Nasal cavity respiratory epithelium epithelial cell of viscerocranial mucosa (primary cell): Measurements from ENCODE around the gene KRTAP10-4. TPM values are rescaled to one million over a fixed set of nuclear protein-coding genes. Genes with fewer than 3 reads are reported as not detected.

Experiments used
- total RNA-seq: library from RNA; depleted of rRNA; stranded (reverse); fragments of >200 nt; gene quantifications from 2 replicates; pipeline ENCODE4 v1.2.3, GENCODE V29; 2014

The KRTAP10-4 gene
- total RNA-seq: not detected in 2 replicates

DNA sequence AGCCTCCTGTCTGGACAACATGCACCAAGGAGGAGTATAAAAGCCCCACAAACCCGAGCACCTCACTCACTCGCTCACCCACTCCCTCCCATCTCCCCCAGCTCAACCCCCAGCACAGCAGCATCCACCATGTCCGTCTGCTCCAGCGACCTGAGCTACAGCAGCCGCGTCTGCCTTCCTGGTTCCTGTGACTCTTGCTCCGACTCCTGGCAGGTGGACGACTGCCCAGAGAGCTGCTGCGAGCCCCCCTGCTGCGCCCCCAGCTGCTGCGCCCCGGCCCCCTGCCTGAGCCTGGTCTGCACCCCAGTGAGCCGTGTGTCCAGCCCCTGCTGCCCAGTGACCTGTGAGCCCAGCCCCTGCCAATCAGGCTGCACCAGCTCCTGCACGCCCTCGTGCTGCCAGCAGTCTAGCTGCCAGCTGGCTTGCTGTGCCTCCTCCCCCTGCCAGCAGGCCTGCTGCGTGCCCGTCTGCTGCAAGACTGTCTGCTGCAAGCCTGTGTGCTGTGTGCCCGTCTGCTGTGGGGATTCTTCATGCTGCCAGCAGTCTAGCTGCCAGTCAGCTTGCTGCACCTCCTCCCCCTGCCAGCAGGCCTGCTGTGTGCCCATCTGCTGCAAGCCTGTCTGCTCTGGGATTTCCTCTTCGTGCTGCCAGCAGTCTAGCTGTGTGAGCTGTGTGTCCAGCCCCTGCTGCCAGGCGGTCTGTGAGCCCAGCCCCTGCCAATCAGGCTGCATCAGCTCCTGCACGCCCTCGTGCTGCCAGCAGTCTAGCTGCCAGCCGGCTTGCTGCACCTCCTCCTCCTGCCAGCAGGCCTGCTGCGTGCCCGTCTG lies at the start of gene KRTAP10-4:
Gene KRTAP10-4, plus strand, starts transcription at position 100 of the 827 bp plus-strand sequence. Its CDS starts 30 bp downstream, at position 130.

GRCh38 chr21:44539991-44540666 lies 33.4 kb upstream of the KRTAP10-4 start, which contains the start of gene KRTAP10-1:
TSS of gene KRTAP10-1 (minus strand) at chr21:44540195. CDS start at chr21:44540150, 45 bp downstream.

GRCh38 chr21:44551340-44551961 lies 22.1 kb upstream of the KRTAP10-4 start, which contains the start of gene KRTAP10-2:
TSS of gene KRTAP10-2 (minus strand) at chr21:44551505. CDS start at chr21:44551458, 47 bp downstream.

DNA sequence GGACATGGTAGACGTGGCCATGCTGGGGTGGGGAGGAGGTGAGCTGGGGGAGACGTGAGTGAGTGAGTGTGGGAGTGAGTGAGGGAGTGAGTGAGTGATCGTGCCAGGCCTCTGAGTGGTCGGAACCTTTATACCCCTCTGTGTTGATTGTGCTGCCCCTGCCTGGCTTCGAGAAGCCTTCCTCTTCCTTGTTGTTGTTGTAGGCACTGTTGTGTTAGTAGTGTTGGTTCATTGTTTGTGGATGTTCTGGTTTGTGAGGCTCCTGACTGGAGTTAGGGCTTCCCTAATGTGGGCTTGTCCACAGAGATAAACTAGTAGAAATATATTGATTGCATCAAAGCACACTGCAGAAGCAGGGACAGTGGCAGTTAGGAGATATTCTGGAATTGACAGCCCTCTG lies 14.8 kb upstream of the KRTAP10-4 start, which contains the start of gene KRTAP10-3:
Gene KRTAP10-3, minus strand, starts transcription at position 101 of the 400 bp plus-strand sequence. Its CDS starts 80 bp downstream, at position 21.

GRCh38 chr21:44580231-44580821 lies 6.8 kb downstream of the KRTAP10-4 start, which contains the start of gene KRTAP10-5:
TSS of gene KRTAP10-5 (minus strand) at chr21:44580604. CDS start at chr21:44580578, 26 bp downstream.

GRCh38 chr21:44592446-44593311 lies 19.1 kb downstream of the KRTAP10-4 start, which contains the start of gene KRTAP10-6:
TSS of gene KRTAP10-6 (minus strand) at chr21:44592505. CDS start at chr21:44592484, 21 bp downstream.

GRCh38 chr21:44600118-44600978 lies 26.8 kb downstream of the KRTAP10-4 start, which contains the start of gene KRTAP10-7:
TSS of gene KRTAP10-7 (plus strand) at chr21:44600597. CDS start at chr21:44600622, 25 bp downstream.

DNA sequence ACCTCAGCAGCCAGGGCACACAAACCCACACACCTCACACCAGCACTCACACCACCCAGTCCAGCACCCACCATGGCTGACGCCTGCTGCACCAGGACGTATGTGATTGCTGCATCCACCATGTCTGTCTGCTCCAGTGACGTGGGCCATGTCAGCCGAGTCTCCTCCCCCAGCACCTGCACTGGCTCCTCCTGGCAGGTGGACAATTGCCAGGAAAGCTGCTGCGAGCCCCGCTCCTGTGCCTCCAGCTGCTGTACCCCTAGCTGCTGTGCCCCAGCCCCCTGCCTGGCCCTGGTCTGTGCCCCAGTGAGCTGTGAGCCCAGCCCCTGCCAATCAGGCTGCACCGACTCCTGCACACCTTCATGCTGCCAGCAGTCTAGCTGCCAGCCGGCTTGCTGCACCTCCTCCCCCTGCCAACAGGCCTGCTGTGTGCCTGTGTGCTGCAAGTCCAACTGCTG lies 38.5 kb downstream of the KRTAP10-4 start, which contains the start of gene KRTAP10-8:
Gene KRTAP10-8, plus strand, starts transcription at position 51 of the 458 bp plus-strand sequence. Its CDS starts 22 bp downstream, at position 73.

Other genes with a start within 250 kb of the KRTAP10-4 start
- gene CFAP410, start 234.3 kb upstream of the KRTAP10-4 start, total RNA-seq: 4.1 and 4.8 TPM in 2 replicates
- 0.14 TPM in 1 of 2 replicates, not detected in the other for gene TRPM2, start 220.1 kb upstream of the KRTAP10-4 start, total RNA-seq
- 0.34 and 1.4 TPM in 2 replicates for gene LRRC3, start 118.2 kb upstream of the KRTAP10-4 start, total RNA-seq
- gene KRTAP10-1, start 33.5 kb upstream of the KRTAP10-4 start, total RNA-seq: not detected in 2 replicates
- not detected in 2 replicates for gene KRTAP10-2, start 22.2 kb upstream of the KRTAP10-4 start, total RNA-seq
- gene KRTAP10-3, start 14.9 kb upstream of the KRTAP10-4 start, total RNA-seq: not detected in 2 replicates
- not detected in 2 replicates for gene KRTAP10-5, start 6.9 kb downstream of the KRTAP10-4 start, total RNA-seq
- not detected in 2 replicates for gene KRTAP10-6, start 18.8 kb downstream of the KRTAP10-4 start, total RNA-seq
- gene KRTAP10-7, start 26.9 kb downstream of the KRTAP10-4 start, total RNA-seq: not detected in 2 replicates
- not detected in 2 replicates for gene KRTAP10-8, start 38.4 kb downstream of the KRTAP10-4 start, total RNA-seq
- not detected in 2 replicates for gene KRTAP10-9, start 53.4 kb downstream of the KRTAP10-4 start, total RNA-seq
- gene KRTAP10-10, start 63.6 kb downstream of the KRTAP10-4 start, total RNA-seq: not detected in 2 replicates
- gene KRTAP10-11, start 72.7 kb downstream of the KRTAP10-4 start, total RNA-seq: not detected in 2 replicates
- gene KRTAP12-4, start 80.9 kb downstream of the KRTAP10-4 start, total RNA-seq: not detected in 2 replicates
- not detected in 2 replicates for gene KRTAP12-3, start 84.2 kb downstream of the KRTAP10-4 start, total RNA-seq
- gene KRTAP12-2, start 93.2 kb downstream of the KRTAP10-4 start, total RNA-seq: not detected in 2 replicates
- gene KRTAP12-1, start 108.4 kb downstream of the KRTAP10-4 start, total RNA-seq: not detected in 2 replicates
- not detected in 2 replicates for gene KRTAP10-12, start 123.4 kb downstream of the KRTAP10-4 start, total RNA-seq
- not detected in 2 replicates for gene TSPEAR, start 137.8 kb downstream of the KRTAP10-4 start, total RNA-seq
- gene UBE2G2, start 228.1 kb downstream of the KRTAP10-4 start, total RNA-seq: 80.3 and 124 TPM in 2 replicates
- gene SUMO3, start 244.3 kb downstream of the KRTAP10-4 start, total RNA-seq: 81.4 and 116 TPM in 2 replicates